ENCODE measurements around the gene MC3R.

- TF ChIP-seq CTCF (IDR thresholded peaks at IDR 0.05; ENCODE audit: poor library complexity, severe bottlenecking) (no peak), EZH2 (IDR thresholded peaks at IDR 0.05; ENCODE audit: borderline replicate concordance, insufficient read depth, low read length, poor library complexity, severe bottlenecking) (no peak), POLR2AphosphoS5 (IDR thresholded peaks at IDR 0.05) (no peak), TAF1 (IDR thresholded peaks at IDR 0.05; ENCODE audit: low read depth) (no peak), EP300 (conservative IDR thresholded peaks at IDR 0.05; ENCODE audit: poor library complexity, severe bottlenecking) (no peak), SMC3 (conservative IDR thresholded peaks at IDR 0.05; ENCODE audit: poor library complexity) (no peak), MXI1 (conservative IDR thresholded peaks at IDR 0.05; ENCODE audit: poor library complexity, severe bottlenecking) (no peak)
These were observed 11.2 kb upstream of the MC3R start for GRCh38 chr20:56237335-56237734.

All from neural cell (in vitro differentiated cells).